ENCODE data around the gene LEO1. TPM values are rescaled to one million over a fixed set of nuclear protein-coding genes. Genes with fewer than 3 reads are reported as not detected.

Gene LEO1
- total RNA-seq, 1 experiment from 2014 or later = 24.1 TPM

DNA sequence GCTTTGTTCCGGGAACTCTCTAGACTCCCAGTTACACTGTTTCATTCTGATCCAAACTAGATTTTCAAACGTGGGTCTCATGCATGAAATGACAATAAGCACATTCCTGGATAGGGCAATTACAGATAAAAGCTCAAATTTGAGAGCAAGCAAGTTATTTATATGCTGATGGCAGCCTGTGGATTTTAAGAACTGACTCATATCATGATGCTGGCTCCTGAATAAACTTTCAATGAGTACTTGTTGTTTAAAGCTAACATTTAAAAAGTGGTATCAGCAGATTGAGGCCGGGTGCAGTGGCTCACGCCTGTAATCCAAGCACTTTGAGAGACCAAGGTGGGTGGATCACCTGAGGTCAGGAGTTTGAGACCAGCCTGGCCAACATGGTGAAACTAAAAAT is 66.6 kb downstream of the LEO1 start:
- H4K20me1 ChIP-seq (ENCODE audit: low read length) = no peaks in the 10 kb centered on the region
- no peak overlapping the region for H3K4me3 ChIP-seq (ENCODE audit: low read length)
- BruUV-seq (replicated peaks) = no TSS peak
- H2AFZ ChIP-seq (ENCODE audit: low read length) = no peak overlapping the region
- H3F3A ChIP-seq (ENCODE audit: low read length, unreplicated experiment) = no peaks in the 10 kb centered on the region
- H3K36me3 ChIP-seq (ENCODE audit: low read depth, low read length) = peaks cover 15% of the 10 kb centered on the region; the same call in 1 of the 2 replicates
- ATAC-seq (0 out of 2 replicates have a peak, but pooled peaks have one; percentile 3), DNase-seq (peak; percentile 40)
- no peak overlapping the region for H3K4me2 ChIP-seq (ENCODE audit: low read length)
- peak overlapping the region; percentile 23; the same call in 1 of the 2 replicates for H3K27ac ChIP-seq (ENCODE audit: low read length)
- intact Hi-C loops (cut with micrococcal nuclease) = loop anchor here (5.0 kb wide), 2 partner anchors 123 to 253 kb away; no protein-coding TSS in a partner anchor
- no peaks in the 10 kb centered on the region for H3K27me3 ChIP-seq (ENCODE audit: low read length)
- POLR2A ChIA-PET (ENCODE audit: unreplicated experiment) = no interaction called here
- no peaks in the 10 kb centered on the region for H3K9me2 ChIP-seq (replicated peaks; ENCODE audit: low read length)
- H3K4me1 ChIP-seq (ENCODE audit: insufficient read depth, low read length) = peaks cover 38% of the 10 kb centered on the region
- TF ChIP-seq CTCF (conservative IDR thresholded peaks at IDR 0.05; ENCODE audit: low read depth, low read length) (no peak), EZH2 (IDR thresholded peaks at IDR 0.05; ENCODE audit: low read length, unreplicated experiment) (no peak), EZH2phosphoT487 (IDR thresholded peaks at IDR 0.05; ENCODE audit: borderline replicate concordance, low read length) (no peak)
- no peaks in the 10 kb centered on the region for H3K79me2 ChIP-seq (ENCODE audit: low read length)
- CTCF ChIA-PET = interaction anchor here (0.7 kb wide), 1 partner anchor 16 kb away, joined by 3 read pairs; no protein-coding TSS in a partner anchor
- no peak overlapping the region for H3K9ac ChIP-seq (ENCODE audit: low read length)
- H3K9me3 ChIP-seq (ENCODE audit: low read length) = no peaks in the 10 kb centered on the region

DNA sequence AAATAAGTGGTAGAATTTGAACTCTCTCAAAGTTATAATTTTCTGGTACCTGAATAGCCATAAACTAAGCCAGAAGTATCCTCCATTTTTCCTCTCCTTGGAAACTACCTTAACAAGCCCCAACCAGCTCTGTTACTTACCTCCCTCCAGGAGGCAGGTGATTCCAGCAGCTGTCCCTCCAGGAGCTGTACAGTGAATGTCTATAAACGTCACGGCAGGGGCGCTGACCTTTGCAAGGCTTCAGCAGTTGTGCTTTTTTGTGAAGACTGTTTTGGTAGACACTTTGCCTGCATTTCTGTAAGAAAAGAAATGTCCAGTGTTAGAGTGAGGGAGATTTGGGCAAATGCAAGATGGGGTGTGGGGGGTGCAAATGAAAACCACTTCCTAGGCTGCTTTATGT is 67.2 kb downstream of the LEO1 start:
- POLR2A ChIA-PET (ENCODE audit: unreplicated experiment) = no interaction called here
- no peak overlapping the region for H3K4me2 ChIP-seq (ENCODE audit: low read length)
- peaks cover 19% of the 10 kb centered on the region for H3K36me3 ChIP-seq (ENCODE audit: low read depth, low read length)
- CTCF ChIA-PET = no interaction called here
- H2AFZ ChIP-seq (ENCODE audit: low read length) = no peak overlapping the region
- no peaks in the 10 kb centered on the region for H3K27me3 ChIP-seq (ENCODE audit: low read length)
- H4K20me1 ChIP-seq (ENCODE audit: low read length) = no peaks in the 10 kb centered on the region
- no peak for TF ChIP-seq EZH2 (IDR thresholded peaks at IDR 0.05; ENCODE audit: low read length, unreplicated experiment)
- TF ChIP-seq EZH2phosphoT487 (IDR thresholded peaks at IDR 0.05; ENCODE audit: borderline replicate concordance, low read length) = no peak
- TF ChIP-seq CTCF (conservative IDR thresholded peaks at IDR 0.05; ENCODE audit: low read depth, low read length) = no peak
- intact Hi-C loops (cut with micrococcal nuclease) = no loop called here
- no peaks in the 10 kb centered on the region for H3K9me2 ChIP-seq (replicated peaks; ENCODE audit: low read length)
- DNase-seq (no peak), ATAC-seq (no peak)
- no peak overlapping the region for H3K9ac ChIP-seq (ENCODE audit: low read length)
- no peak overlapping the region for H3K4me3 ChIP-seq (ENCODE audit: low read length)
- H3K9me3 ChIP-seq (ENCODE audit: low read length) = no peaks in the 10 kb centered on the region
- no TSS peak for BruUV-seq (replicated peaks)
- H3K4me1 ChIP-seq (ENCODE audit: insufficient read depth, low read length) = peaks cover 38% of the 10 kb centered on the region
- H3K27ac ChIP-seq (ENCODE audit: low read length) = peak overlapping the region; percentile 10; the same call in 1 of the 2 replicates
- no peaks in the 10 kb centered on the region for H3K79me2 ChIP-seq (ENCODE audit: low read length)
- H3F3A ChIP-seq (ENCODE audit: low read length, unreplicated experiment) = no peaks in the 10 kb centered on the region

DNA sequence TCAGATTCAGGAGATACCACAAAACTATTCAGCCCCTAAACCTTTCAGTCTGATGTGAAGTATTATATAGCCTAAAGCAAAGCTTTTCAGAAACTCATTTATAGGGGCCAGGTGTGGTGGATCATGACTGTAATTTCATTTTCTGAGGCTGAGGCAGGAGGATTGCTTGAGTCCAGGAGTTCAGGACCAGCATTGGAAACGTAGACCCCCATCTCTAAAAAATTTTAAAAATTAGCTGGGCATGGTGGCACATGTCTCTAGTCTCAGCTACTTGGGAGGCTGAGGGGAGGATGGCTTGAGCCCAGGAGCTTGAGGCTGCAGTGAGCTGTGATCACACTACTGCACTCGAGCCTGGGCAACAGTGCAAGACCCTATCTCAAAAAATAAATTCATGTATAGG is 82.1 kb downstream of the LEO1 start:
- TF ChIP-seq EZH2 (IDR thresholded peaks at IDR 0.05; ENCODE audit: low read length, unreplicated experiment) (no peak), CTCF (conservative IDR thresholded peaks at IDR 0.05; ENCODE audit: low read depth, low read length) (no peak), EZH2phosphoT487 (IDR thresholded peaks at IDR 0.05; ENCODE audit: borderline replicate concordance, low read length) (no peak)
- Histone ChIP-seq H3K9ac (ENCODE audit: low read length) (no peak overlapping the region), H3K27ac (ENCODE audit: low read length) (no peak overlapping the region), H3K79me2 (ENCODE audit: low read length) (peaks cover 5% of the 10 kb centered on the region), H4K20me1 (ENCODE audit: low read length) (no peaks in the 10 kb centered on the region), H3F3A (ENCODE audit: low read length, unreplicated experiment) (no peaks in the 10 kb centered on the region), H3K4me3 (ENCODE audit: low read length) (no peak overlapping the region), H3K9me2 (replicated peaks; ENCODE audit: low read length) (no peaks in the 10 kb centered on the region), H3K4me2 (ENCODE audit: low read length) (no peak overlapping the region), H2AFZ (ENCODE audit: low read length) (no peak overlapping the region), H3K9me3 (ENCODE audit: low read length) (no peaks in the 10 kb centered on the region), H3K27me3 (ENCODE audit: low read length) (no peaks in the 10 kb centered on the region), H3K4me1 (ENCODE audit: insufficient read depth, low read length) (peaks cover 14% of the 10 kb centered on the region), H3K36me3 (ENCODE audit: low read depth, low read length) (peaks cover 10% of the 10 kb centered on the region)
- CTCF ChIA-PET = no interaction called here
- no TSS peak for BruUV-seq (replicated peaks)
- no peak for ATAC-seq
- DNase-seq = no peak
- POLR2A ChIA-PET (ENCODE audit: unreplicated experiment) = no interaction called here
- intact Hi-C loops (cut with micrococcal nuclease) = no loop called here
